ENCODE measurements around the gene CTSL. TPM values are rescaled to one million over a fixed set of nuclear protein-coding genes. Genes with fewer than 3 reads are reported as not detected.
"Not testable (repeated sequence)": the region's sequence is repeated elsewhere in the genome, so short reads cannot be mapped to it uniquely, and the experiment has no call there.

CTSL gene
- total and polyA plus RNA-seq, 2 donors (not counting 1 experiment from before 2014, with no cell fraction given) = 487 to 826 TPM

DNA sequence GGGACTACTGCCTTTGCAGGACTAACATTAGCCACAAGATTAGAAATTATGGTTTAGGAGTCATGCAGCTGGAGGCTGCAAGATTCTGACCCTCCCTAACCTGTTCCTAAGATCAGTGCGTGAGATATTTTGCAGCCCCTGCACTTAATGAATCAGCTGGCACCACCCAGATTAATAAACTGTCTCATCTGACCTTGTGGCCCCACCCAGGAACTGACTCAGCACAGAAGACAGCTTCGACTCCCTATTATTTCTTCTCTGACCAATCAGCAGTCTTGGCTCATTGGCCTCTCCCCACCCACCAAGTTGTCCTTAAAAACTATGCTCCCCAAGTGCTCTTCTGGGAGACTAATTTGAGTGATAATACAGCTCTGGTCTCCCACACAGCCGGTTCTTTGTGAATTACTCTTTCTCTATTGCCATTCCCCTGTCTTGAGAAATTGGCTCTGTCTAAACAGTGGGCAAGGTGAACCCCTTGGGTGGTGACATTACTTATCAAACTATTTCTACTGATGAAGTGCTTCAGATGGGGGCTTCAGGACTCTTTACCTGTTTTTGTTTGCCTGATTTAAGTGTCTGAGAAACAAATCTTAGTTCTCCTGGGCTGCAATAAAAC is 17.0 kb downstream of the CTSL start:
- Histone ChIP-seq H3K4me3 (replicated peaks in 1 of 4; ENCODE audit: control extremely low read depth in 1 of 4, insufficient read depth in 1 of 4, low read depth in 3 of 4, low read length in 4 of 4) (no peak overlapping the region), H4K20me1 (ENCODE audit: control insufficient read depth, extremely low read depth, insufficient read depth, low read length) (no peaks in the 10 kb centered on the region), H3K4me2 (ENCODE audit: extremely low read depth, insufficient read depth, low read length) (no peak overlapping the region), H3K36me3 (ENCODE audit: control insufficient read depth, insufficient read depth, low read length) (no peaks in the 10 kb centered on the region), H3K9ac (ENCODE audit: insufficient read depth, low read length) (no peak overlapping the region), H2AFZ (ENCODE audit: low read length) (no peak overlapping the region), H3K27ac (ENCODE audit: insufficient read depth, low read length) (no peak overlapping the region), H3K27me3 (ENCODE audit: control insufficient read depth, insufficient read depth, low read length) (no peaks in the 10 kb centered on the region), H3K9me3 (ENCODE audit: control insufficient read depth, insufficient read depth, low read depth, low read length) (no peaks in the 10 kb centered on the region), H3K79me2 (ENCODE audit: control insufficient read depth, insufficient read depth, low read length) (no peaks in the 10 kb centered on the region), H3K4me1 (ENCODE audit: control insufficient read depth, extremely low read depth, insufficient read depth, low read length) (no peaks in the 10 kb centered on the region)
- TF ChIP-seq CTCF (conservative IDR thresholded peaks at IDR 0.05 in 1 of 2, IDR thresholded peaks at IDR 0.05 in 1 of 2; ENCODE audit: low read depth in 1 of 2, low read length in 2 of 2) = no peak
- TF ChIP-seq EZH2 (IDR thresholded peaks at IDR 0.05; ENCODE audit: low read length, missing control alignments) = no peak
- peak in 1 of 2 donors; percentile 21 for DNase-seq (ENCODE audit: low read depth in 2 of 2)

DNA sequence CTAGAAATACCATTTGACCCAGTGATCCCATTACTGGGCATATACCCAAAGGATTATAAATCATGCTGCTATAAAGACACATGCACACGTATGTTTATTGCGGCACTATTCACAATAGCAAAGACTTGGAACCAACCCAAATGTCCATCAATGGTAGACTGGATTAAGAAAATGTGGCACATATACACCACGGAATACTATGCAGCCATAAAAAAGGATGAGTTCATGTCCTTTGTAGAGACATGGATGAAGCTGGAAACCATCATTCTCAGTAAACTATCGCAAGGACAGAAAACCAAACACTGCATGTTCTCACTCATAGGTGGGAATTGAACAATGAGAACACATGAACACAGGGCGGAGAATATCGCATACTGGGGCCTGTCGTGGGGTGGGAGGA is 18.3 kb downstream of the CTSL start:
- not testable (repeated sequence) for H3K9me3 ChIP-seq (ENCODE audit: control insufficient read depth, insufficient read depth, low read depth, low read length); H3K4me3 ChIP-seq (replicated peaks in 1 of 4; ENCODE audit: control extremely low read depth in 1 of 4, insufficient read depth in 1 of 4, low read depth in 3 of 4, low read length in 4 of 4); H3K27me3 ChIP-seq (ENCODE audit: control insufficient read depth, insufficient read depth, low read length); H3K4me2 ChIP-seq (ENCODE audit: extremely low read depth, insufficient read depth, low read length); H4K20me1 ChIP-seq (ENCODE audit: control insufficient read depth, extremely low read depth, insufficient read depth, low read length); H3K36me3 ChIP-seq (ENCODE audit: control insufficient read depth, insufficient read depth, low read length); H3K79me2 ChIP-seq (ENCODE audit: control insufficient read depth, insufficient read depth, low read length); H2AFZ ChIP-seq (ENCODE audit: low read length); H3K27ac ChIP-seq (ENCODE audit: insufficient read depth, low read length); H3K4me1 ChIP-seq (ENCODE audit: control insufficient read depth, extremely low read depth, insufficient read depth, low read length); DNase-seq (ENCODE audit: low read depth in 2 of 2); H3K9ac ChIP-seq (ENCODE audit: insufficient read depth, low read length)

DNA sequence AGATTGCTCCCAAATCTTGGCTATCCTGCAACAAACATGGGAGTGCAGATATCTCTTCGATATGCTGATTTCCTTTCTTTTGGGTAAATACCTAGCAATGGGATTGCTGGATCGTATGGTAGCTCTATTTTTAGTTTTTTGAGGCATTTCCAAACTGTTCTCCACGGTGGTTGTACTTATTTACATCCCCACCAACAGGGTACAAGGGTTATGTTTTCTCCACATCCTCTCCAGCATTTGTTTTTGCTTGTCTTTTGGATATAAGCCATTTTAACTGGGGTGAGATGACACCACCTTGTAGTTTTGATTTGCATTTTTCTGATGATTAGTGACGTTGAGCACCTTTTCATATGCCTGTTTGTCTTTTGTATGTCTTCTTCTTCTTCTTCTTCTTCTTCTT is 20.3 kb downstream of the CTSL start:
- Histone ChIP-seq H3K4me3 (replicated peaks in 1 of 4; ENCODE audit: control extremely low read depth in 1 of 4, insufficient read depth in 1 of 4, low read depth in 3 of 4, low read length in 4 of 4) (no peak overlapping the region), H4K20me1 (ENCODE audit: control insufficient read depth, extremely low read depth, insufficient read depth, low read length) (no peaks in the 10 kb centered on the region), H3K4me2 (ENCODE audit: extremely low read depth, insufficient read depth, low read length) (no peak overlapping the region), H2AFZ (ENCODE audit: low read length) (no peak overlapping the region), H3K27ac (ENCODE audit: insufficient read depth, low read length) (no peak overlapping the region), H3K36me3 (ENCODE audit: control insufficient read depth, insufficient read depth, low read length) (no peaks in the 10 kb centered on the region), H3K27me3 (ENCODE audit: control insufficient read depth, insufficient read depth, low read length) (no peaks in the 10 kb centered on the region), H3K4me1 (ENCODE audit: control insufficient read depth, extremely low read depth, insufficient read depth, low read length) (no peaks in the 10 kb centered on the region), H3K9me3 (ENCODE audit: control insufficient read depth, insufficient read depth, low read depth, low read length) (no peaks in the 10 kb centered on the region), H3K79me2 (ENCODE audit: control insufficient read depth, insufficient read depth, low read length) (no peaks in the 10 kb centered on the region), H3K9ac (ENCODE audit: insufficient read depth, low read length) (no peak overlapping the region)
- TF ChIP-seq CTCF (conservative IDR thresholded peaks at IDR 0.05 in 1 of 2, IDR thresholded peaks at IDR 0.05 in 1 of 2; ENCODE audit: low read depth in 1 of 2, low read length in 2 of 2) (no peak), EZH2 (IDR thresholded peaks at IDR 0.05; ENCODE audit: low read length, missing control alignments) (no peak)
- no peak for DNase-seq (ENCODE audit: low read depth in 2 of 2)

Data from fibroblast of lung (primary cell).